HepG2 (cell line): ENCODE measurements around the gene DIS3L2.

Experiments used
- EP300 ChIP-seq, 3 experiments: sonication (generic) in 1 of 3; formaldehyde crosslinking in 1 of 3; IDR thresholded peaks; 2 replicates each; pipeline versions ENCODE4 v1.5.1 to v1.6.1; 2011 to 2020; ENCODE audit warnings: low read depth in 2 of 3, low read length in 2 of 3, borderline replicate concordance in 1 of 3, improper control_type of control experiment in 1 of 3, mild to moderate bottlenecking in 1 of 3, missing genetic modification reagents in 1 of 3, moderate library complexity in 1 of 3
- FOXM1 ChIP-seq: sonication (generic); formaldehyde crosslinking; IDR thresholded peaks from 2 replicates; pipeline ENCODE4 v1.5.0; 2020; ENCODE audit warnings: missing genetic modification reagents
- GABPB1 ChIP-seq: IDR thresholded peaks from 2 replicates; pipeline ENCODE4 v1.6.1; 2016; ENCODE audit warnings: mild to moderate bottlenecking, missing genetic modification reagents, moderate library complexity, missing compliant biosample characterization
- IRF1 ChIP-seq: sonication (generic); formaldehyde crosslinking; IDR thresholded peaks from 2 replicates; pipeline ENCODE4 v1.4.0; 2020; ENCODE audit warnings: low read depth, mild to moderate bottlenecking, missing genetic modification reagents
- SMC3 ChIP-seq: IDR thresholded peaks from 2 replicates; pipeline ENCODE4 v1.6.1; 2011; ENCODE audit warnings: low read length, improper control_type of control experiment
- ZFP41 ChIP-seq: sonication (generic); formaldehyde crosslinking; IDR thresholded peaks from 2 replicates; pipeline ENCODE4 v1.4.0; 2020; ENCODE audit warnings: mild to moderate bottlenecking, missing genetic modification reagents, borderline replicate concordance
- ZNF878 ChIP-seq: sonication (generic); formaldehyde crosslinking; IDR thresholded peaks from 2 replicates; pipeline ENCODE4 v1.8.1; 2023; ENCODE audit warnings: mild to moderate bottlenecking, missing genetic modification reagents, moderate library complexity
- TF ChIP-seq, protein P1 (sequence below): sonication (generic); formaldehyde crosslinking; IDR thresholded peaks from 2 replicates; pipeline ENCODE4 v1.8.1; 2023; ENCODE audit warnings: mild to moderate bottlenecking, inconsistent platforms, moderate library complexity, missing genetic modification reagents, borderline replicate concordance

GRCh38 chr2:231996797-231997540, 35.5 kb downstream of the DIS3L2 start:
- TF ChIP-seq FOXM1 (CRISPR knock-in tag) (no peak), IRF1 (CRISPR knock-in tag) (no peak), GABPB1 (CRISPR knock-in tag) (no peak), SMC3 (no peak), EP300 (IDR thresholded peaks at IDR 0.05; ENCODE audit: low read depth in 2 of 2, low read length in 2 of 2) (no peak), EP300 (CRISPR knock-in tag; IDR thresholded peaks at IDR 0.05; ENCODE audit: borderline replicate concordance) (no peak), ZNF878 (CRISPR knock-in tag) (no peak), ZFP41 (no peak)
- TF ChIP-seq, protein P1, sequence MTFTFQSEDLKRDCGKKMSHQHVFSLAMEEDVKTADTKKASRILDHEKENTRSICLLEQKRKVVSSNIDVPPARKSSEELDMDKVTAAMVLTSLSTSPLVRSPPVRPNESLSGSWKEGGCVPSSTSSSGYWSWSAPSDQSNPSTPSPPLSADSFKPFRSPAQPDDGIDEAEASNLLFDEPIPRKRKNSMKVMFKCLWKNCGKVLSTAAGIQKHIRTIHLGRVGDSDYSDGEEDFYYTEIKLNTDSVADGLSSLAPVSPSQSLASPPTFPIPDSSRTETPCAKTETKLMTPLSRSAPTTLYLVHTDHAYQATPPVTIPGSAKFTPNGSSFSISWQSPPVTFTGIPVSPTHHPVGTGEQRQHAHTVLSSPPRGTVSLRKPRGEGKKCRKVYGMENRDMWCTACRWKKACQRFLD (CRISPR knock-in tag) = no peak
